GM23248 (cell line): Measurements from ENCODE around the gene DCDC1.
"Not testable (repeated sequence)": the region's sequence is repeated elsewhere in the genome, so short reads cannot be mapped to it uniquely, and the experiment has no call there.

Source experiments
- EZH2 ChIP-seq: fragments of 200-600 bp; sonication (generic); IDR thresholded peaks from 2 replicates; pipeline ENCODE4 v1.6.1; 2018; ENCODE audit warnings: antibody characterized with exemption, mild to moderate bottlenecking; ENCODE audit not compliant: insufficient read depth, poor library complexity, severe bottlenecking
- EZH2phosphoT487 ChIP-seq: fragments of 200-600 bp; sonication (generic); IDR thresholded peaks from 2 replicates; pipeline ENCODE4 v1.6.1; 2018; ENCODE audit warnings: antibody characterized with exemption, moderate library complexity, mild to moderate bottlenecking, low read depth; ENCODE audit not compliant: insufficient read depth

- TF ChIP-seq EZH2, EZH2phosphoT487: not testable (repeated sequence)
These were observed 96.0 kb downstream of the DCDC1 start for GRCh38 chr11:31273527-31273926.
